Measurements from ENCODE around the gene BRD9. TPM values are rescaled to one million over a fixed set of nuclear protein-coding genes. Genes with fewer than 3 reads are reported as not detected.
A peak's percentile ranks its signal among the peaks of the same experiment; 100 is the strongest.
"Not testable (repeated sequence)": the region's sequence is repeated elsewhere in the genome, so short reads cannot be mapped to it uniquely, and the experiment has no call there.

Gene BRD9
- total and polyA plus RNA-seq, 9 of the 15 experiments (the other 6 are each of a cell fraction or from before 2014, with no cell fraction given), result 2.4 to 68.7 (median 44.9) TPM

DNA sequence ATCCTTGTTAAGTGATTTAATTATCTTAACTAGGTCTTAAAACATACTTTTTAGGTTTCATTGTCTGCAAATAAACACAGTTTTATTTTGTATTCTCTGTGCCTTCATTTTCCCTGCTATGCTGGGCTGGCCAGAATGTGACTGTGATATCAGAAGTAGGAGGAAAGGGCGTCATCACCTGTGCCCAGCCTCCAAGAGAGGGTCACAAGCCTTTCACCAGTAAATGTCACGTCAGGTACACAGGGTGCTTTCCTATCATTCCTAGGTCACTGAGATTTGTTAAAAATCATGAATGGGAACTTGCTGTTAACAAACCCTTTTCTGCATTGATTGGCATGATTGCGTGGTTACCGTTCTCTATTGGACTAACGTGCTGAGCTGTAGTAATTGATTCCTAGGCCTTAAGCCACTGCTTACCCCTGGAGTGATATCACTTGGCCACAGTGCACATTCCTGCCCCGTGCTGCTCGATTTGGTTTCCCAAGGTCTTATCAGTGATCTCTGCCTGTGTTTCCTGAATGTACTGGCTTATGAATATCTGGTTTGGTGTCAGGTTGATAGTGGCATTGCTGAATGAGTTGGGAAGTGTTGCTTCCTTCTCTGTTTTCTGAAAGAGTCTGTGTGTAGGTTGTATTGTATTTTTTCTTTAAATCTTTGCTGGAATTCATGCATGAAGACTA, 56.5 kb downstream of the BRD9 start (continued):
- TF ChIP-seq TEAD1 (CRISPR knock-in tag; IDR thresholded peaks at IDR 0.05), result 0 out of 4 replicates have a peak, but pooled peaks of 1 of the 2 experiments have one; percentile 51
- peak; percentile 64 for TF ChIP-seq TAL1 (IDR thresholded peaks at IDR 0.05)
- TF ChIP-seq GATA2 (CRISPR knock-in tag; IDR thresholded peaks at IDR 0.05), result peak; percentile 62
- TF ChIP-seq NCOR1 (IDR thresholded peaks at IDR 0.05), result peak; percentile 30; the same call in 1 of the 2 replicates
- peak; percentile 51; the same call in 1 of the 2 replicates for TF ChIP-seq HDAC2 (IDR thresholded peaks at IDR 0.05)

DNA sequence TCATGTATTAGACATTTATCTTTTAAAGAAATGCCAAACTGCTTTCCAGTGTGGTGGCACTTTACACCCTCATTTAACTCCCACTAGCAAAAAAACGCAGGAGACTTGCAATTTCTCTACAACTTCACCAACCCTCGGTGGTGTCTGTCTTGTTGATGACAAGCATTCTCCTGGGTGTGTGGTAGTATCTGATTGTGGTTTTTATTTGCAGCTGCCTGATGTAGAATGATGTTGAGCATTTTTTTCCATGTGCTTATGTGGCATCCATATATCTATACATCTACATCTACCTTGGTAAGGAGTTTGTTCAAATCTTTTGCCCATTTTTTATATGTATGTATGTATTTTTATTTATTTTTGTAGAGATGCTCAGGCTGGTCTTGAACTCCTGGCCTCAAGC, 58.6 kb downstream of the BRD9 start:
- H3K27ac ChIP-seq (ENCODE audit: extremely low read depth, low read depth, low read length); H4K20me1 ChIP-seq (replicated peaks; ENCODE audit: control insufficient read depth, insufficient read depth, low read length); ATAC-seq; H3K36me3 ChIP-seq (ENCODE audit: control insufficient read depth, insufficient read depth, low read length); BruUV-seq (replicated peaks); H3K79me2 ChIP-seq (ENCODE audit: control insufficient read depth, insufficient read depth, low read length); H3K9ac ChIP-seq (ENCODE audit: insufficient read depth in 1 of 2, low read depth in 2 of 2, low read length in 2 of 2); in situ Hi-C loops (cut with MboI); H3K4me2 ChIP-seq (ENCODE audit: insufficient read depth, low read length); H3K9me1 ChIP-seq (ENCODE audit: control insufficient read depth, insufficient read depth, low read length); H3K4me3 ChIP-seq; H3K9me3 ChIP-seq (replicated peaks; ENCODE audit: control insufficient read depth, insufficient read depth, low read depth, low read length); H3K4me1 ChIP-seq (replicated peaks in 1 of 2; ENCODE audit: control insufficient read depth in 2 of 2, insufficient read depth in 2 of 2, low read length in 2 of 2); FAIRE-seq; H3K27me3 ChIP-seq (ENCODE audit: control insufficient read depth in 2 of 2, insufficient read depth in 2 of 2, low read length in 2 of 2); DNase-seq (ENCODE audit: extremely low read depth in 1 of 4, low spot score in 3 of 4); intact Hi-C loops (cut with micrococcal nuclease); H2AFZ ChIP-seq (ENCODE audit: low read depth, low read length); CTCF ChIA-PET (ENCODE audit: low intra/inter-chr PET ratio): not testable (repeated sequence)
- POLR2A ChIA-PET, result interaction anchor here (0.7 kb wide), 1 partner anchor 28 kb away, joined by 3 read pairs; no protein-coding TSS in a partner anchor
- 2% methylated on average over 2 of the region's 2 CpGs for WGBS (ENCODE audit: insufficient coverage, low coverage, missing lambda C conversion rate)

DNA sequence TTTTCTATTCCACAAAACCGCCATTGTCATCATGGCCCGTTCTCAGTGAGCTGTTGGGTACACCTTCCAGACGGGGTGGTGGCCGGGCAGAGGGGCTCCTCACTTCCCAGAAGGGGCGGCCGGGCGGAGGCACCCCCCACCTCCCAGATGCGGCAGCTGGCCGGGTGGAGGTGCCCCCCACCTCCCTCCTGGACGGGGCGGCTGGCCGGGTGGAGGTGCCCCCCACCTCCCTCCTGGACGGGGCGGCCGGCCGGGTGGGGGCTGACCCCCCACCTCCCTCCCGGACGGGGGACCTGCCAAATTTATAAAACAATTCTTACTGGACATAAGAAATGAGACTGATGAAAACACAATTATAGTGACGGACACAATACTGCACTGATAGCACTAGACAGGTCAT, 64.4 kb downstream of the BRD9 start:
- H4K20me1 ChIP-seq (replicated peaks; ENCODE audit: control insufficient read depth, insufficient read depth, low read length); H3K4me1 ChIP-seq (replicated peaks in 1 of 2; ENCODE audit: control insufficient read depth in 2 of 2, insufficient read depth in 2 of 2, low read length in 2 of 2); DNase-seq (ENCODE audit: extremely low read depth in 1 of 4, low spot score in 3 of 4); H3K9me1 ChIP-seq (ENCODE audit: control insufficient read depth, insufficient read depth, low read length); POLR2A ChIA-PET; FAIRE-seq; H3K9me3 ChIP-seq (replicated peaks; ENCODE audit: control insufficient read depth, insufficient read depth, low read depth, low read length); intact Hi-C loops (cut with micrococcal nuclease); H3K4me2 ChIP-seq (ENCODE audit: insufficient read depth, low read length); H2AFZ ChIP-seq (ENCODE audit: low read depth, low read length); H3K79me2 ChIP-seq (ENCODE audit: control insufficient read depth, insufficient read depth, low read length); BruUV-seq (replicated peaks); ATAC-seq; H3K36me3 ChIP-seq (ENCODE audit: control insufficient read depth, insufficient read depth, low read length); in situ Hi-C loops (cut with MboI); H3K27ac ChIP-seq (ENCODE audit: extremely low read depth, low read depth, low read length); CTCF ChIA-PET (ENCODE audit: low intra/inter-chr PET ratio); H3K4me3 ChIP-seq; H3K9ac ChIP-seq (ENCODE audit: insufficient read depth in 1 of 2, low read depth in 2 of 2, low read length in 2 of 2): not testable (repeated sequence)
- peaks cover 0 to 17% of the 10 kb centered on the region in 2 experiments; a peak in 1 of 5 replicates for H3K27me3 ChIP-seq (ENCODE audit: control insufficient read depth in 2 of 2, insufficient read depth in 2 of 2, low read length in 2 of 2)
- 4% methylated on average over 8 of the region's 19 CpGs for WGBS (ENCODE audit: insufficient coverage, low coverage, missing lambda C conversion rate)

DNA sequence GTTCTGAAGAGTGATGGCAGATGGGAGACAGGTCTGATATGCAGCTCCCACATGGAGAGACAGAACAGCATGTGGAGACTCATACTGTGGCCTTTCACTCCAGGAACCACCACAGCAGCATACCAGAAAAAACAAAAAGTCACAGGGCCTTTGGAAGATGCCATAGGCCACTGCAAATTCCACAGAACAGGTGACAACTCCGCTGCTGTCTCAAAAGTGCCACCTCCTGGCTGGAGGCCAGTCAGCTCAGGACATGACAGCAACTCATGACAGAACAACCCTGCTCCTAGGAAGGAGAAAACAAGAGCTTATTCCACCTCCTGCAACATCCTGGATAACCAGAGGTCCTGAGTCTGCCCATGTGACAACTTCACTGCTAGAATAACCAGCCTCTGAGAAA, 67.1 kb downstream of the BRD9 start:
- H3K79me2 ChIP-seq (ENCODE audit: control insufficient read depth, insufficient read depth, low read length); BruUV-seq (replicated peaks); H3K9me1 ChIP-seq (ENCODE audit: control insufficient read depth, insufficient read depth, low read length); CTCF ChIA-PET (ENCODE audit: low intra/inter-chr PET ratio); H3K4me1 ChIP-seq (replicated peaks in 1 of 2; ENCODE audit: control insufficient read depth in 2 of 2, insufficient read depth in 2 of 2, low read length in 2 of 2); H3K9ac ChIP-seq (ENCODE audit: insufficient read depth in 1 of 2, low read depth in 2 of 2, low read length in 2 of 2); H2AFZ ChIP-seq (ENCODE audit: low read depth, low read length); in situ Hi-C loops (cut with MboI); H4K20me1 ChIP-seq (replicated peaks; ENCODE audit: control insufficient read depth, insufficient read depth, low read length); H3K4me2 ChIP-seq (ENCODE audit: insufficient read depth, low read length); H3K36me3 ChIP-seq (ENCODE audit: control insufficient read depth, insufficient read depth, low read length); H3K9me3 ChIP-seq (replicated peaks; ENCODE audit: control insufficient read depth, insufficient read depth, low read depth, low read length); H3K4me3 ChIP-seq; H3K27ac ChIP-seq (ENCODE audit: extremely low read depth, low read depth, low read length); intact Hi-C loops (cut with micrococcal nuclease); POLR2A ChIA-PET: not testable (repeated sequence)
- WGBS (ENCODE audit: insufficient coverage, low coverage, missing lambda C conversion rate), result 0% methylated on average over 1 of the region's 1 CpG
- peak; percentile 70 for ATAC-seq
- H3K27me3 ChIP-seq (ENCODE audit: control insufficient read depth in 2 of 2, insufficient read depth in 2 of 2, low read length in 2 of 2), result peaks cover 2 to 23% of the 10 kb centered on the region in 2 experiments; a peak in 1 of 5 replicates
- peak; percentile 72 for FAIRE-seq
- peak in 1 of 4 experiments; percentile 22 for DNase-seq (ENCODE audit: extremely low read depth in 1 of 4, low spot score in 3 of 4)

Data from K562 (cell line).